GM12874 (cell line): ENCODE measurements around the gene R3HDM4.

Experiments
- CTCF ChIP-seq: IDR thresholded peaks from 2 replicates; pipeline ENCODE4 v1.5.1; 2011; ENCODE audit warnings: low read depth, mild to moderate bottlenecking, control low read depth, low read length, moderate library complexity; ENCODE audit not compliant: insufficient read depth

Gene R3HDM4

GRCh38 chr19:931860-932647, 19.0 kb upstream of the R3HDM4 start:
- no peak for TF ChIP-seq CTCF

DNA sequence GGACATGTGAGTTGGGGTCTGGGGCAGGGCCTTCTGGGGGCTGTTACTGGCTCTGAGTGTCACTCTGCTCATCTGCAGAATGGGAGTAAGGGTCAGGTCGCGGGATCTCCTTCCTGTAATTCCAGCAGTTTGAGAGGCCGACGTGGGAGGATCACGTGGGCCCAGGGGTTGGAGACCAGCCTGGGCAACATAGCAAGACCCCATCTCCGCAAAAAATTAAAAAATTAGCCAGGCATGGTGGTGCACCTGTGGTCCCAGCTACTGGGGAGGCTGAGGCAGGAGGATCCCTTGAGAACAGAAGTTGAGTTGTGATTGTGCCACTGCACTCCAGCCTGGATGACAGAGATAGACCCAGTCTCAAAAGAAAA, 16.9 kb upstream of the R3HDM4 start:
- no peak for TF ChIP-seq CTCF

DNA sequence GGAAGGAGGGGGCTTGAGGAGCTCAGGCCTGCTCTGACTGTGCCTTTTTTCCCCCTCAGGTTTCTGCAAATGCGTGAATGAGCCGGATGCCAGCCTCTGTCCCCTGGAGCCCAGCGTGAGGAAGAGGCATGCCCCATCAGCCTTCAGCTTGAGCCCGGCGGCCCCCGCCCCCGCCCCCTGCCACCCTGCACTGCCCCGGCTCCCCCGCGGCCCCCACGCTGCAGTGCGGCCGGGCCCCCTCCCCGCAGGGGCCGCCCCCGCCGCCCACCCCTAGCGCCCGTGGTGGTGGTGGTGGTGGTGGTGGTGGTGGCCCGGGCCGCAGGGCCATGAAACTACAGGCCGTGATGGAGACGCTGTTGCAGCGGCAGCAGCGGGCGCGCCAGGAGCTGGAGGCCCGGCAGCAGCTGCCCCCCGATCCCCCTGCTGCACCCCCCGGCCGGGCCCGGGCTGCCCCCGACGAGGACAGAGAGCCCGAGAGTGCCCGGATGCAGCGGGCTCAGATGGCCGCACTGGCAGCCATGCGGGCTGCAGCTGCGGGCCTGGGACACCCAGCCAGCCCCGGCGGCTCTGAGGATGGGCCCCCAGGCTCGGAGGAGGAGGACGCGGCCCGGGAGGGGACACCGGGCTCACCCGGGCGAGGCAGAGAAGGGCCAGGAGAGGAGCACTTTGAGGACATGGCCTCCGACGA, 16.3 kb upstream of the R3HDM4 start:
- no peak for TF ChIP-seq CTCF

DNA sequence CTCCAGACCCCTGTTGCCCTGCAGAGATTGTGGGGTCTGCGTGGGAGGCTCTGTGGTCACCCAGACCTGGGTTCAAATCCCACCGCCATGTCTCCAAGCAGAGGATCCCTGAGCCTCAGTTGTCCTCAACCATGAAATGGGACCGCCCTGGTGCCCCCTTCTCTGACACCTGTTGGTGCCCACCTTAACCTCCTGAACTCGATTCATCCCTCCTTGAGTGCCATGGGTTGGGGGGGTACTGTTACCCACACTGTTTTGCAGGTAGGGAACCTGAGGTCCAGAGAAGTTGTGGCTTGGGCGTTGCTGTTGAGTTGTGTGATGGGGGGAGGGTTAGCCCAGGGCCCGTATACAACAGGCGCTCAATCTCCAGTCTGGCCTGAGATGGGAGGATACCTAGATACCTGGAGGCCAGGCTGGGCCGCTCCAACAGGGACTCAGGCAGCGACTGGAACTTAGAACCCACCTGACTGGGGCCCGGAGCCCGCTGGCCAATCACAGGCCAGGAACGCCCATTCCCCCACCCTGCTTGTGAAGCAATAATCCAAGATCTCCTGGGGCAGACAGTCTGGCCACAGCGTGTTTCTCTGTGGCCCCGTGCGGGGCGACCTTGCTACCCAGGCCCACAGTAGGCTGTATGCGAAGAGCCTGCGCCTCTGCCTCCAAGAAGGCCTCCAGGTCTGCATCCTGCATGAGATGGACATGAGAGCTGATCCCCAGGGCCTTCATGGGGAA, 15.6 kb upstream of the R3HDM4 start:
- TF ChIP-seq CTCF, result no peak

GRCh38 chr19:927780-928401, 14.9 kb upstream of the R3HDM4 start:
- TF ChIP-seq CTCF, result no peak

DNA sequence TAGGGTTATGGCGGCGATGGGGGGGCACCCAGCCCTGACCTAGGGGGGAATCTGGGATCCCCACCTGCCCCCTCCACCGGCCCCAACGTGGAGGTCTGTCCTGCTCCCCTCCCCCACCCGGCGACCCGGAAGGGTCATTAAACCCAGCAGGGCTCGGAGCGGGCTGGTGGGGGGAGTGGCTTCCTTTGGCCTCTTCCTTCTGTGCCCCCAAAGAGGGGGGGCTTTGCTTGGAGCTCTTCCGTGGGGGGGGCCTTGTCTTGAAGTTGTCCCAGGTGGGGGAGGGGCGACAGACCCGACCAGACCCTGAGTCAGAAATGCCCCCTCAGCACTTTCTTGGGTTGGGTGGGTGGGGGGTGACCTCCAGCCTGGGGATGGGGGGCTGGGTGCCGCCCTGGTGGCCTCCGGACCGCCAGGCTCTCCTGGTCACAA, 14.3 kb upstream of the R3HDM4 start:
- TF ChIP-seq CTCF, result no peak
